ENCODE data around the gene LPO. TPM values are rescaled to one million over a fixed set of nuclear protein-coding genes. Genes with fewer than 3 reads are reported as not detected.
A peak's percentile ranks its signal among the peaks of the same experiment; 100 is the strongest.

Gene LPO
- total RNA-seq, 2 experiments from 2014 or later, result not detected

DNA sequence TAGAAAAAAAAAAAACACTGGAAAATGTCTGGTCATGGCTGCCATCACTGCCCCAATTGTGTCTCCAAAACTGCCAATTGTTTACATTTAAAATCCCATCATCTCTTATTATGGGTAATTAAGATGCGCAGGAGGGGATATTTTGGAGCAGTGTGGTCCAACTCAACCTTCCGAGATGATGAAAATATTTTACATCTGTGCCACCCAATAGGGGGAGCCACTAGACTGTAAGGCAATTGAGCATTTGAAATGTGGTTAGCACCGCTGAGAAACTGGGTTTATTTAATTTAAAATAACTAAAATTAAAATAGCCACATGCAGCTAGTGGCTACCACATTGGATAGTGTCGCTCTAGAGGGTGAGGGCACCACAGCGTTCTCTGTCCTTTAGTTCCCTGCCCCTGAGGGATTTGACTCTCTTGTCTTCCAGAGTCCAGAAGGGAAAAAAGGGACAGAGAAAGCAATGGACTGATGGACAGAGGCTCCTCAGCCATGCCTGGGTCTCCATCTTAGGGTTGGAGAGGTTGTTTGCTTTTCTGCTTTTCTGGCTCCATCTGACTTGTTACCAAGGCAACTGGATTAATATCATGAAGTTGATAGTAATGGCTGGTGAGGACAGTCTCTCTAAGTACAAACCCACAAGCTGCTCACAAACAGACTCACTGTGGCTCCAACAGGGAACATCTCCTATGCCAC, 38.9 kb downstream of the LPO start:
- Mint-ChIP-seq H3K36me3 (ENCODE audit: low read depth) (no peaks in the 10 kb centered on the region), H3K4me1 (ENCODE audit: low read depth) (peaks cover 4% of the 10 kb centered on the region), H3K27ac (no peak overlapping the region), H3K9me3 (no peaks in the 10 kb centered on the region), H3K27me3 (peaks cover 14% of the 10 kb centered on the region), H3K4me3 (no peak overlapping the region)
- no peak for ATAC-seq
- TF ChIP-seq CTCF (IDR thresholded peaks at IDR 0.05), result peak; percentile 62
- intact Hi-C loops (cut with micrococcal nuclease), result no loop called here
- POLR2A ChIA-PET, result no interaction called here
- CTCF ChIA-PET, result interaction anchor here (0.8 to 2.0 kb wide), 5 partner anchors 21 to 190 kb away, joined by 3 to 7 read pairs (median 3); no protein-coding TSS in a partner anchor
- DNase-seq, result peak; percentile 36

- Mint-ChIP-seq H3K27ac (no peak overlapping the region), H3K36me3 (ENCODE audit: low read depth) (no peaks in the 10 kb centered on the region), H3K4me3 (no peak overlapping the region), H3K4me1 (ENCODE audit: low read depth) (peaks cover 4% of the 10 kb centered on the region), H3K27me3 (peaks cover 14% of the 10 kb centered on the region), H3K9me3 (no peaks in the 10 kb centered on the region)
- DNase-seq (no peak), ATAC-seq (no peak)
- POLR2A ChIA-PET, result no interaction called here
- intact Hi-C loops (cut with micrococcal nuclease), result no loop called here
- TF ChIP-seq CTCF (IDR thresholded peaks at IDR 0.05), result no peak
- CTCF ChIA-PET, result interaction anchor here (0.8 to 2.0 kb wide), 5 partner anchors 21 to 189 kb away, joined by 3 to 7 read pairs (median 3); no protein-coding TSS in a partner anchor
Measured at GRCh38 chr17:58277802-58278595, 39.6 kb downstream of the LPO start.

GRCh38 chr17:58278661-58279015, 40.3 kb downstream of the LPO start:
- intact Hi-C loops (cut with micrococcal nuclease), result no loop called here
- Mint-ChIP-seq H3K4me1 (ENCODE audit: low read depth) (peaks cover 4% of the 10 kb centered on the region), H3K4me3 (no peak overlapping the region), H3K27me3 (peaks cover 14% of the 10 kb centered on the region), H3K27ac (no peak overlapping the region), H3K36me3 (ENCODE audit: low read depth) (no peaks in the 10 kb centered on the region), H3K9me3 (no peaks in the 10 kb centered on the region)
- ChIA-PET POLR2A (no interaction called here), CTCF (interaction anchor here (2.0 kb wide), 1 partner anchor 25 kb away, joined by 7 read pairs; no protein-coding TSS in a partner anchor)
- DNase-seq (no peak), ATAC-seq (no peak)
- TF ChIP-seq CTCF (IDR thresholded peaks at IDR 0.05), result no peak

DNA sequence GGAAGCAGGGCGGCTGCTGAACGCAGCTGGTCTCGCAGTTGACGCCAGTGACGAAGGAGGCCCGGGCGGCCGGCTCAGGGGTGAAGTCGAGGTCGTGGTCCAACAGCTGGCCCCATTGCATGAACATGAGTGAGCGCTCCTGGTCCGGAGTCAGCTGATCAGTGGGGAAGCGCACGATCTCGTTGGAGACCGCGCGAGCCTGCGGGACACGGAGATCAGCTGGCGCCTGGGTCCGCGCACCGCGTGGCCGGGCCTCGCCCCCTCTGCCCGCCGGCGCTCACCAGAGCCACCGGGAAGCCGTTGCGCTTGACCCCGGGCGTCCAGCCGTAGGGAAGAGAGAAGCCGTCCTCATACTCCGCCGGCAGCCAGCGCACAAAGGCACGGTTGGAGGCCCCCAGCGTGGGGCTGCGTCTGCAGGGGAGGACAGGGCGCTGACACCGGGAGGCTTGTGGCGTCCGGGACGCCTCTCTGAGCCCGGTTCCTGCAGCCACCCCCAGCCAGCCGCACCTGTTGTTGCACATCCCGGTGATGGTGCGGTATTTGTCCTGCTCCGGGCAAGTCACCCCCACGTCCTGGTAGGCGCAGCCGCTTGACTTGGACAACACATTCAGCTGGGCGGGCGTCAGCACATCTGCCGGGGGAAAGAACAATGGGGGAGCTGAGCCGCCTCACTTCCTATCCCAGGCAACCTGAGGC, 40.8 kb downstream of the LPO start:
- peak; percentile 17 for ATAC-seq
- no peak for TF ChIP-seq CTCF (IDR thresholded peaks at IDR 0.05)
- no peak for DNase-seq
- POLR2A ChIA-PET, result no interaction called here
- H3K4me3 Mint-ChIP-seq, result no peak overlapping the region
- intact Hi-C loops (cut with micrococcal nuclease), result no loop called here
- H3K27me3 Mint-ChIP-seq, result peaks cover 14% of the 10 kb centered on the region
- peaks cover 4% of the 10 kb centered on the region for H3K4me1 Mint-ChIP-seq (ENCODE audit: low read depth)
- H3K9me3 Mint-ChIP-seq, result no peaks in the 10 kb centered on the region
- CTCF ChIA-PET, result interaction anchor here (2.0 to 2.1 kb wide), 2 partner anchors 25 to 26 kb away, joined by 7 to 8 read pairs; no protein-coding TSS in a partner anchor
- H3K27ac Mint-ChIP-seq, result no peak overlapping the region
- no peaks in the 10 kb centered on the region for H3K36me3 Mint-ChIP-seq (ENCODE audit: low read depth)
